NB4 (cell line): ENCODE data around the gene TMEM72.

ENCODE experiments used
- DNase-seq: peaks from one replicate; pipeline ENCODE4 v3.0.0; 2010; ENCODE audit warnings: low read depth
- H3K4me3 ChIP-seq: one replicate; pipeline ENCODE4 v1.5.1; 2011; ENCODE audit warnings: mild to moderate bottlenecking, low read depth, low read length, moderate library complexity
- MAX ChIP-seq: IDR thresholded peaks from 2 replicates; pipeline ENCODE4 v1.6.1; 2011; ENCODE audit warnings: low read depth, low read length
- MYC ChIP-seq: IDR thresholded peaks from 2 replicates; pipeline ENCODE4 v1.6.1; 2011; ENCODE audit warnings: low read depth, low read length
- POLR2A ChIP-seq: IDR thresholded peaks from 2 replicates; pipeline ENCODE4 v1.6.1; 2011; ENCODE audit warnings: mild to moderate bottlenecking; ENCODE audit not compliant: insufficient read length; ENCODE audit errors: extremely low read depth
- TF ChIP-seq, protein P1 (sequence below): IDR thresholded peaks from one replicate; pipeline ENCODE4 v1.5.1; 2012; ENCODE audit warnings: low read depth, low read length

The TMEM72 gene

DNA sequence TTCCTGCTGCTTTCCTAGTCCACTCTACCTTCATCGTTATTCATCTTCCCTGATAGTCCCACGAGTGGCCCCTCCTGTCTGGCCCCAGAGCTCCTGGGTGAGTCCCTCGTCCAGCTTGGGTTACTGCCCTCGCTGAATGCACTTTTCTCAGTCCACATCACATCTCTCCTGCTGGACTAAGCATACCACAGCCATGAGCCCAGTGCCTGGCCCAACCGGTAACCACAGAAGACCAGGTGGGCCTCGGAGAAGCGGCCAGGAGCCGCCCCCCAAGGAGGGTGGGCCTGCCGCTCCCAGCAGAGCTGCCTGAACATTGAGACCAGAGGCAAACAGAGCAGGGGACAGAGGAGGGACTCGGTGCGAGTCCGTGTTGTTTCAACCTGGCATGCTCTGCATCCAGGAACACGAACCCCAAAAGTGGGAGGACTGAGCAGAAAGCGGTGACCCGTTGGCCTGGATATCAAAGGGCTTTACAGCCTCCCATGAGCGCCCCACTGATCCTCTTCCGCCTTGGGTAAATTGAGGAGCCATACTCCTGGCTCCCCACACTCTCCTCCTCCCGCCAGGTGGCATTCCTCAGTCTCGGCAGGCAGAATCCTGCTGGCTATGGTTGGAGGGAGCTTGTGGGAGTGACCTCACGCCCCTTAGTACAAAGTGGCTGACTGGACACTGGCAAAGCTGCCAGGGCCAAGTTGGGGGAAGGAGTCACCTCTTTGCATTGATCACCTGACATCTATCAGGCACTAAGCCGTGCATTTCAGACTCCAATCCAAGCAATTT, 13.3 kb downstream of the TMEM72 start:
- DNase-seq, result no peak
- H3K4me3 ChIP-seq, result no peak overlapping the region
- TF ChIP-seq MAX, result no peak
- no peak for TF ChIP-seq POLR2A
- TF ChIP-seq, protein P1, sequence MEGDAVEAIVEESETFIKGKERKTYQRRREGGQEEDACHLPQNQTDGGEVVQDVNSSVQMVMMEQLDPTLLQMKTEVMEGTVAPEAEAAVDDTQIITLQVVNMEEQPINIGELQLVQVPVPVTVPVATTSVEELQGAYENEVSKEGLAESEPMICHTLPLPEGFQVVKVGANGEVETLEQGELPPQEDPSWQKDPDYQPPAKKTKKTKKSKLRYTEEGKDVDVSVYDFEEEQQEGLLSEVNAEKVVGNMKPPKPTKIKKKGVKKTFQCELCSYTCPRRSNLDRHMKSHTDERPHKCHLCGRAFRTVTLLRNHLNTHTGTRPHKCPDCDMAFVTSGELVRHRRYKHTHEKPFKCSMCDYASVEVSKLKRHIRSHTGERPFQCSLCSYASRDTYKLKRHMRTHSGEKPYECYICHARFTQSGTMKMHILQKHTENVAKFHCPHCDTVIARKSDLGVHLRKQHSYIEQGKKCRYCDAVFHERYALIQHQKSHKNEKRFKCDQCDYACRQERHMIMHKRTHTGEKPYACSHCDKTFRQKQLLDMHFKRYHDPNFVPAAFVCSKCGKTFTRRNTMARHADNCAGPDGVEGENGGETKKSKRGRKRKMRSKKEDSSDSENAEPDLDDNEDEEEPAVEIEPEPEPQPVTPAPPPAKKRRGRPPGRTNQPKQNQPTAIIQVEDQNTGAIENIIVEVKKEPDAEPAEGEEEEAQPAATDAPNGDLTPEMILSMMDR, result no peak
- TF ChIP-seq MYC, result no peak

- TF ChIP-seq MYC (peak; percentile 69; the same call in 1 of the 2 replicates), MAX (peak; percentile 92), POLR2A (no peak)
- TF ChIP-seq, protein P1, result peak; percentile 87
- H3K4me3 ChIP-seq, result no peak overlapping the region
- peak; percentile 84 for DNase-seq
Measured at GRCh38 chr10:44925224-44925623, 14.1 kb downstream of the TMEM72 start.

GRCh38 chr10:44925811-44926750, 14.9 kb downstream of the TMEM72 start:
- H3K4me3 ChIP-seq, result no peak overlapping the region
- DNase-seq, result no peak
- TF ChIP-seq POLR2A, result no peak
- no peak for TF ChIP-seq MAX
- TF ChIP-seq, protein P1, result no peak
- no peak for TF ChIP-seq MYC

GRCh38 chr10:44926751-44927351, 15.7 kb downstream of the TMEM72 start:
- no peak for TF ChIP-seq POLR2A
- TF ChIP-seq MAX, result peak; percentile 30; the same call in 1 of the 2 replicates
- DNase-seq, result peak; percentile 52
- no peak overlapping the region for H3K4me3 ChIP-seq

GRCh38 chr10:44927352-44927751, 16.2 kb downstream of the TMEM72 start:
- TF ChIP-seq MYC (no peak), POLR2A (no peak), MAX (no peak)
- TF ChIP-seq, protein P1, result no peak
- peak; percentile 80 for DNase-seq
- no peak overlapping the region for H3K4me3 ChIP-seq

DNA sequence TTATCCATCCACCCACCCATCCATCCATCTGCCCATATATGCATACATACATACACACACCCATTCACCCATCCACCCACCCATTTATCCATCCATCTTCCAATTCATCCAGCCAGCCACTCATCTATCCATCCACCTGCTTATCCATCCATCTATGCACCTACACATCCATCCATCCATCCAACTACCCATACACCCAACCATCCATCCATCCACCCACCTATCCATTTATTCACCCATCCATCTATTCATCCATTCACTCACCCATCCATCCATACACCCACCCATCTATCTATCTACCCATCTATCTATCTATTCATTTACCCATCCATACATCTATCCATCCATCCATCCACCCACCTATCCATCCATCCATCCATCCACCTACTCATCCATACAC, 17.3 kb downstream of the TMEM72 start:
- DNase-seq, result no peak
- no peak for TF ChIP-seq MAX
- TF ChIP-seq, protein P1, result no peak
- TF ChIP-seq MYC, result no peak
- TF ChIP-seq POLR2A, result no peak
- H3K4me3 ChIP-seq, result no peak overlapping the region
